Measurements from ENCODE around the gene ZFYVE26.
A peak's percentile ranks its signal among the peaks of the same experiment; 100 is the strongest.

The ZFYVE26 gene

DNA sequence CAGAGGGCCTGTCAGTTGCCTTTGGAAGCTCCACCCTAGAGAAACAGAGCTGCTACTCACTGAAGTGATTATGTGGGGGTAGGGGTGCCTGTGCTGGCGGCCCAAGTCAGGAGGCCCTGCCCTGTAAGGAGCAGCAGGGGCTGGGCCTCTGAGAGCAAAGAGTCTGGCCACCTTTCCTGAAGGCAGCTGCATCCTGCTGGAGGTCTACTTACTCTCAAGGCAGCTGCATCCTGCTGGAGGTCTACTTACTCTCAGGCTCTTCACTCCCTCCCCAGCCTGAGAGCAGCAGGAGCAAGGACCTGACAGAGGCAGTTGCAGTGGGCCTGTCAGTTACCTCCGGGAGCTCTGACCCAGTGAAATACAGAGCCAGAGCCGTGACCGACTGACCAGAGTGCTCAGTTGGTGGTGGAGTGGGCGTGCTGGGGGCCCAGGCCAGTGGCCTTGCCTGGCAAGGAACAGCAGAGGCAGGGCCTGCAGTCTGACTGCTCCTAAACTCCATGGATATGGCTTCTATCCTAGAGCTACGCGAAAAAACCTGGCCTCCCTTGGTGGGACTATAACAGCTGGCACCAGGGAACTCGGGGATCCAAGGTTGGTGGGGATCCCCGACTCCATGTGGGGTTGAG lies 35.5 kb upstream of the ZFYVE26 start:
- no peak for DNase-seq (ENCODE audit: extremely low read depth, low read depth)
- TF ChIP-seq, protein P1, sequence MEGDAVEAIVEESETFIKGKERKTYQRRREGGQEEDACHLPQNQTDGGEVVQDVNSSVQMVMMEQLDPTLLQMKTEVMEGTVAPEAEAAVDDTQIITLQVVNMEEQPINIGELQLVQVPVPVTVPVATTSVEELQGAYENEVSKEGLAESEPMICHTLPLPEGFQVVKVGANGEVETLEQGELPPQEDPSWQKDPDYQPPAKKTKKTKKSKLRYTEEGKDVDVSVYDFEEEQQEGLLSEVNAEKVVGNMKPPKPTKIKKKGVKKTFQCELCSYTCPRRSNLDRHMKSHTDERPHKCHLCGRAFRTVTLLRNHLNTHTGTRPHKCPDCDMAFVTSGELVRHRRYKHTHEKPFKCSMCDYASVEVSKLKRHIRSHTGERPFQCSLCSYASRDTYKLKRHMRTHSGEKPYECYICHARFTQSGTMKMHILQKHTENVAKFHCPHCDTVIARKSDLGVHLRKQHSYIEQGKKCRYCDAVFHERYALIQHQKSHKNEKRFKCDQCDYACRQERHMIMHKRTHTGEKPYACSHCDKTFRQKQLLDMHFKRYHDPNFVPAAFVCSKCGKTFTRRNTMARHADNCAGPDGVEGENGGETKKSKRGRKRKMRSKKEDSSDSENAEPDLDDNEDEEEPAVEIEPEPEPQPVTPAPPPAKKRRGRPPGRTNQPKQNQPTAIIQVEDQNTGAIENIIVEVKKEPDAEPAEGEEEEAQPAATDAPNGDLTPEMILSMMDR (IDR thresholded peaks at IDR 0.05; ENCODE audit: low read depth, low read length) = no peak

DNA sequence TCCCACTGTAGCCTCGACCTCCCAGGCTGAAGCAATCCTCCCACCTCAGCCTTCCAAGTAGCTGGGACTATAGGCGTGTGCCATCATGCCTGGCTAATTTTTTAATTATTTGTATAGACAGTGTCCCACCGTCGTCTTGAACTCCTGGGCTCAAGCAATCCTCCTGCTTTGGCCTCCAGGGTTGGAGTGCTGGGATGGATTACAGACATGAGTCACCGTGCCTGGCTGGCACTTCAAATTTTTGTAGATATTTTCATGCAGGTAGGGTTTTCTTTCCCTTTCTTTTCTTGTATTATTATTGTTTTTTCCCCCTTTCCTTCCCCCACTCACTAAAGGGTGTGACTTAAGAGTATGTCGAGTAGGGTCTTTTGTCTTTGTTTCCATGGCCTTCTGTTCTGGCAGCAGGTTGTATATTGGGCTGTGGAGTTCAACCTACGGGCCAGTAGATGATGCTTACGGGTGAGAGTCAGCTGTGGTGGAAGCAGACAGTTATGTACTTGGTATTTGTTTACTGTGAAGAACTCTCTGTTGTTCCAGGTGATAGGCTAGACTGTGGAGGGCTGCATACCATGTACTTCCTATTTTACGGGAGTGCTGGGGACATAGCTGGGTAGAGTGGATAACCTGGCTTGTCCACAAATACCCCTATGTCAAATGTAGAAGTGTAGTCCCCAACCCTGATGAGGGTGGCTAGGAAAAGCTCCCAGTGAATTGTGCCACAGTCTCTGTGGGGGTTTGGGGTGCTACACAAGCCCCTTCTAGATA lies 33.9 kb upstream of the ZFYVE26 start:
- TF ChIP-seq, protein P1 (IDR thresholded peaks at IDR 0.05; ENCODE audit: low read depth, low read length) = no peak

DNA sequence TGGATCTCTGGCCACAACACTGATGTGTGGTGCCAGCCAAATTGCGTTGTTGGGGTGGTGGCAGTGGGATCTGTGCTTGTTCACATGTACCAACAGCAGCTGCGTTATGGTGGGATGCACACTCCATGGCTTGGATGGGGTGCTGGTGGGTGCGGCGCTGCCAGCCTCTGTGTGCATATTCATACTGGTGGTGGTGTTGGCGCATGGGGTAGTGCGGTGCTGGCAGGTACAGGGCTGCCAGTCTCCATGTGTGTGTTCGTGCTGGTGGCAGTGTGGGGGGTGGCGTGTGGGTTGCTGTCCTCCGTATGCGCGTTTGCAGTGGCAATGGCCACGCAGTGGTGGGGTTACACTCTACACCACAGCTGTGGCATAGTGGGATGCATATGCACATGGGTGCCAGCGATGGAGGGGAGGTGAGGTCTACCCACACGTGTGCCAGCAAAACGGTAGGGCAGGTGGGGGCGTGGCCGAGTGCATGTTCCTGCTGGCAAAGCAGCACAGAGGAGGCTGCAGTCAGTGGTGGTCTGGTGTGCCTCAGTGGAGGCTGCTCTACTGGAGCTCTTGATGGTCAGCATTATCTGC lies 29.7 kb upstream of the ZFYVE26 start:
- TF ChIP-seq, protein P1 (IDR thresholded peaks at IDR 0.05; ENCODE audit: low read depth, low read length) = no peak

More for the DNA sequence above, 33.9 kb upstream of the ZFYVE26 start:
- no peak for DNase-seq (ENCODE audit: extremely low read depth, low read depth)

DNA sequence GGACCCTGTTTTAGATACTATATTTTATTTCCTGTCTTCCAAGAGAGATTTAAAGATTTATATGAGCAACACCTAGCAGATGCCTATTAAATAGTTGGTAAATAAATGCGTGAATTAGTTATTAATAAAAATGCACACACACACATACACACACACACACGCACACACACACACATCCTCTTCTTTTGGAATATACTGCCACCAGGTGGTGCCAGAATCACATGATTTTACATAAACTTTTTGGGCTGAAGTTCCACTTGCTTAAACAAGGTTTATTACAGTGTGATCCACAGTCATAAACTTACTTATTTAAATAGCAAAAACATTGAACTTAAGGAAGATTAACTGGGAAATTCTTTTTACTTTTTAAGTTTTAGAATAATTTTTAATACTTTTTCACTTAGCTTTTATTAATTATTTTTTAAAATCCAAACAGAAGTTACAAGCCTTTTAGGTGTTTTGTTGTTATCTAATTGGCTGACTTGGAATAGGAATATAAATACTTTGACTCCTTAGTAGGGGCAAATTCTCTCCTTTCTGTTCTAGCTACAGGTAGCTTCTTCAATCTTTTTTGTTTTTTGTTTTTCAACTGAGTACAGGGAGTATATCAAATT lies 20.7 kb upstream of the ZFYVE26 start:
- peak; percentile 45 for DNase-seq (ENCODE audit: extremely low read depth, low read depth)
- TF ChIP-seq, protein P1 (IDR thresholded peaks at IDR 0.05; ENCODE audit: low read depth, low read length) = peak; percentile 64

More for the DNA sequence above, 29.7 kb upstream of the ZFYVE26 start:
- no peak for DNase-seq (ENCODE audit: extremely low read depth, low read depth)

DNA sequence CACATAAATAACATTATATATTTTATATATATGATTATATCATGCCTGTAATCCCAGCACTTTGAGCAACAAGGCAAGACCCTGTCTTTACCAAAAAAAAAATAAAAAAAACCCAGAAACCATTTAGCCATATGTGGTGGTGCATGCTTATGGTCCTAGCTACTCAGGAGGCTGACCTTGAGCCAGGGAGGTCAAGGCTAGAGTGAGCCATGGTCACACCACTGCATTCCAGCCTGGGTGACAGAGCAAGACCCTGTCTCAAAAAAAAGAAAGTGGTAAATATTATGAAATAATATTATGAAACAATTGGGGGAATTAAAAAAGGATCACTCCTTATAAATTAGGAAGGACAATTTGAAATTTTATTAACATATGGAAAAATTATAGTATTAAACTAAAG lies 19.2 kb upstream of the ZFYVE26 start:
- TF ChIP-seq, protein P1 (IDR thresholded peaks at IDR 0.05; ENCODE audit: low read depth, low read length) = no peak
- no peak for DNase-seq (ENCODE audit: extremely low read depth, low read depth)

DNA sequence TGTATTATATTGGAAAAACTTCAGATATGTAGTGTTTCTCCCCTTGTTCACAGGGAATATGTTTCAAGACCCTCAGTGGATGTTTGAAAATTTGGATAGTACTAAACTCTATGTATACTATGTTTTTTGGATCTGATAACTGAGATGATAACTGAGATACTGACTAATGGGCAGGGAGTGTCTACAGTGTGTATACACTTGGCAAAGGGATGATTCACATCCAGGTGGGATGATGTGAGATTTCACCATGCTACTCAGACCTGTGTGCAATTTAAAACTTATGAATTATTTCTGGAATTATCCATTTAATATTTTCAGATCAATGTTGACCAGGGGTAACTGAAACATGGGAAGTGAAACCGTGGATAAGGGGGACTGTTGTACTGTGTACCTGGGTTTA lies 17.0 kb upstream of the ZFYVE26 start:
- TF ChIP-seq, protein P1 (IDR thresholded peaks at IDR 0.05; ENCODE audit: low read depth, low read length) = no peak
- DNase-seq (ENCODE audit: extremely low read depth, low read depth) = no peak

DNA sequence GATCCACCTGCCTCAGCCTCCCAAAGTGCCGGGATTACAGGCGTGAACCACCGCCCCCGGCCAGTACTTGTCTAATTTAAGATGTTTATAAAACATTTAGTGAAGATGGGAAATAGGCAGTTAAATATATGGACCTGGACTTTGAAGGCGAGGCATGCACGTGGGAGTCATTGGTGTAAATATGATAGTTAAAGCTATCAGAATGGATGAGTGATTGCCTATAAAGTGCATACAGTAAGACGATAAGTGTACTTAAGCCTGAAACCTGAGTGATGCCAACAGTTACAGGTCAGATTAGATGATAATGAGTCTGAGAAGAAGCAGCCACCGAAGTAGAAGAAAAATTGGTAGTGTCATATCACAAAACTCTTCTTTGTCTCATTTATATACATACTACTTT lies 14.7 kb upstream of the ZFYVE26 start:
- TF ChIP-seq, protein P1 (IDR thresholded peaks at IDR 0.05; ENCODE audit: low read depth, low read length) = no peak

More for the DNA sequence above, 14.7 kb upstream of the ZFYVE26 start:
- no peak for DNase-seq (ENCODE audit: extremely low read depth, low read depth)
